Lower leg skin (tissue), 4 donors: Measurements from ENCODE around the gene IL1RL1. TPM values are rescaled to one million over a fixed set of nuclear protein-coding genes. Genes with fewer than 3 reads are reported as not detected.
"Not testable (repeated sequence)": the region's sequence is repeated elsewhere in the genome, so short reads cannot be mapped to it uniquely, and the experiment has no call there.

Source experiments
- DNase-seq, 2 donors: peaks; one replicate each; pipeline ENCODE4 v3.0.0-alpha.2; 2019; ENCODE audit warnings: low spot score in 2 of 2
- H3K4me3 ChIP-seq: fragments of 200-600 bp; sonication (generic); 2 replicates; pipeline ENCODE4 v1.5.1; 2017; ENCODE audit warnings: mild to moderate bottlenecking, low read depth; ENCODE audit not compliant: poor library complexity, severe bottlenecking
- POLR2A ChIP-seq, 2 donors: fragments of 450-650 bp; IDR thresholded peaks; one replicate each; pipeline ENCODE4 v1.6.1; 2016 to 2017; ENCODE audit warnings: antibody characterized with exemption in 2 of 2, mild to moderate bottlenecking in 1 of 2, moderate library complexity in 1 of 2
- WGBS, 2 donors: methylation state at CpG; one replicate each; pipeline ENCODE4 v1.1.5; 2018; 5-methylcytosine and 5-hydroxymethylcytosine counted together
- intact Hi-C: fragments of 100-400 bp; cut with DNase I; formaldehyde crosslinking; loops from one replicate; pipeline ENCODE4 v1.15.0; 2023; ENCODE audit warnings: low total_unique reads
- total RNA-seq, 4 donors: library from RNA; depleted of rRNA; stranded (reverse); fragments of >200 nt; gene quantifications; one replicate each; pipeline ENCODE4 v1.1.0, GENCODE V29; 2016
- TF ChIP-seq, protein P1 (sequence below), 3 donors: fragments of 450-650 bp; IDR thresholded peaks; one replicate each; pipeline ENCODE4 v1.5.1; 2016; ENCODE audit warnings: antibody characterized with exemption in 3 of 3, mild to moderate bottlenecking in 3 of 3, moderate library complexity in 2 of 3

The IL1RL1 gene
- total RNA-seq, 4 donors from 2014 or later = 0.88 to 5.8 (median 1.9) TPM

DNA sequence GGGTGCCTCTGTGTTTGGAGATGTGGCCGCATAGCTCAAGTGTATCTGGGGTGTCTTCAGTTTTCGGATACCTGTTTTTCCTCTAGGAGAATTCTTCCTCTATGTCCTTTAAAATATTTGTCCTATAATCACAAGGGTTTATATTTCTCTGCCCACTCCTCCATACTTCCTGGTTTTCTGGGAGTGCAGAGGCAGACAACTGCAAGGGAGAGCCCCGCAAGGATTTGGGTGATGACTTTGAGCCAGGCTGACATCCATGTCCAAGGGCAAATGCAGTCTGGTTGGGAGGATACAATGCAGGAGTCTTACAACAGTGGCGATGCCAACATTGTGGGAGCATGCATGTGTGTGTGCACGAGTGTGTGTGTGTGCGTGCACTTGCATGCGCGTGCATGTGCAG is 2.1 kb downstream of the IL1RL1 start:
- no peak for TF ChIP-seq POLR2A (IDR thresholded peaks at IDR 0.05)
- TF ChIP-seq, protein P1, sequence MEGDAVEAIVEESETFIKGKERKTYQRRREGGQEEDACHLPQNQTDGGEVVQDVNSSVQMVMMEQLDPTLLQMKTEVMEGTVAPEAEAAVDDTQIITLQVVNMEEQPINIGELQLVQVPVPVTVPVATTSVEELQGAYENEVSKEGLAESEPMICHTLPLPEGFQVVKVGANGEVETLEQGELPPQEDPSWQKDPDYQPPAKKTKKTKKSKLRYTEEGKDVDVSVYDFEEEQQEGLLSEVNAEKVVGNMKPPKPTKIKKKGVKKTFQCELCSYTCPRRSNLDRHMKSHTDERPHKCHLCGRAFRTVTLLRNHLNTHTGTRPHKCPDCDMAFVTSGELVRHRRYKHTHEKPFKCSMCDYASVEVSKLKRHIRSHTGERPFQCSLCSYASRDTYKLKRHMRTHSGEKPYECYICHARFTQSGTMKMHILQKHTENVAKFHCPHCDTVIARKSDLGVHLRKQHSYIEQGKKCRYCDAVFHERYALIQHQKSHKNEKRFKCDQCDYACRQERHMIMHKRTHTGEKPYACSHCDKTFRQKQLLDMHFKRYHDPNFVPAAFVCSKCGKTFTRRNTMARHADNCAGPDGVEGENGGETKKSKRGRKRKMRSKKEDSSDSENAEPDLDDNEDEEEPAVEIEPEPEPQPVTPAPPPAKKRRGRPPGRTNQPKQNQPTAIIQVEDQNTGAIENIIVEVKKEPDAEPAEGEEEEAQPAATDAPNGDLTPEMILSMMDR (IDR thresholded peaks at IDR 0.05) = no peak
- no peak for DNase-seq
- no peak overlapping the region for H3K4me3 ChIP-seq
- WGBS, 2 donors = 80 to 88% methylated on average over 8 of the region's 8 CpGs
- intact Hi-C loops = no loop called here

DNA sequence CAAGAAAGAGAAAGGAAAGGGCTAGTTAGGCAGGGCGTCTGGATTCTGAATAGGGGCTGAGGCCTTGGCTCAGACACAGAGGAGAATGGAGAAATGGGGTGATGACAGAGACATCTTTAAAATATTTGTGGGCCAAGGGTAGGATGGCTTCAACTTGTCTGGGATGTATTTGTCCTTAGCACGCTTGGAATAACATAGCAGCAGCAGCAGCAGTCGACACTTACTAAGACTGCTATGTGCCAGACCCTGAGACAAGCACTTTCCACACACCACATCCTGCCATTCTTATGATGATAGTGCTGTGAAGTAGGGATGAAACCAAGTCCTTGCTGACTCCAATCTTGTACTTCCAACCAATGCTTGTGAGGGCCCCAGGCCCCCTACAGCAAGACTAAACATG is 2.6 kb downstream of the IL1RL1 start:
- no peak overlapping the region for H3K4me3 ChIP-seq
- TF ChIP-seq, protein P1 (IDR thresholded peaks at IDR 0.05) = no peak
- TF ChIP-seq POLR2A (IDR thresholded peaks at IDR 0.05) = no peak
- no peak for DNase-seq
- intact Hi-C loops = no loop called here
- WGBS, 2 donors = 72 to 74% methylated on average over 3 of the region's 3 CpGs

DNA sequence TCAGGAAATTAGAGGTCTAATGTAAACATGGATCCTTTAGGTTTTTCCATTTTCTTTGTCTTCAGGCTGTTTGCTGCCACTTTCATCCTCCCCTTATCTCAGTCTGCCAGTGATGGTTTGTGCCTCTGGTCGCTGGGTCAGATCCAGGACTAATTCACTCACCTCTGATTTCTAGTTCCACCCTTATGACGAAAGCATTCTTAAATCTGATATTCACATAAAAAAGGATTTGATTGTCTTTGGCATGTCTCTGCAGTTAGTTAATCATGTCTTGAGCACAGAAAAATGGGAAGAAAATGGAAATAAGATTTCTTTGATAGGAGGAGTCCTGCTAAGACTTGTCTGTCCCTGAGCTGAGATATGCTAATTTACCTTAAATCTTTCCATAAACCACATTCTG is 4.6 kb downstream of the IL1RL1 start:
- intact Hi-C loops = no loop called here
- DNase-seq = no peak
- no peak for TF ChIP-seq POLR2A (IDR thresholded peaks at IDR 0.05)
- TF ChIP-seq, protein P1 (IDR thresholded peaks at IDR 0.05) = no peak
- WGBS, 2 donors = 45 to 60% methylated on average over 2 of the region's 2 CpGs
- no peak overlapping the region for H3K4me3 ChIP-seq

DNA sequence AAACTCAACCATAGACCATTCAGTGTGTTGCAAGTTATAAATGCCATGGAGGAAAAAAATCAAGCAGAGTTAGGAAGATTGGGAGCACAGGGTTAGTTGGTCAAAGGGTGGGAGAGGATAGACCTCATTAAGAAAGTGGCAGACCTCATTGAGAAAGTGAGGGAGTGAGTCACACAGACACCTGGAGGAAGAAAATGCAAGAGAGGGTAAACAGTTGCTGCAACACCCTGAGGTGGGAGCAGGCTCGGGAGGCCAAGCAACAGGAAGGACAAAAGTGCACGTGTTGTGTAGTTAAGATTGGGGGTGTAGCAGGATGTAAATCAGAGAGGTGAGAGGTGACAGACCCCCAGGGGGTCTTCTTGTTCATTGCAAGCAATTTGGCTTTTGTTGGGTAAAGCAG is 6.4 kb downstream of the IL1RL1 start:
- no peak for DNase-seq
- intact Hi-C loops = no loop called here
- 30 to 41% methylated on average over 2 of the region's 2 CpGs for WGBS, 2 donors
- no peak for TF ChIP-seq POLR2A (IDR thresholded peaks at IDR 0.05)
- TF ChIP-seq, protein P1 (IDR thresholded peaks at IDR 0.05) = no peak
- H3K4me3 ChIP-seq = no peak overlapping the region

DNA sequence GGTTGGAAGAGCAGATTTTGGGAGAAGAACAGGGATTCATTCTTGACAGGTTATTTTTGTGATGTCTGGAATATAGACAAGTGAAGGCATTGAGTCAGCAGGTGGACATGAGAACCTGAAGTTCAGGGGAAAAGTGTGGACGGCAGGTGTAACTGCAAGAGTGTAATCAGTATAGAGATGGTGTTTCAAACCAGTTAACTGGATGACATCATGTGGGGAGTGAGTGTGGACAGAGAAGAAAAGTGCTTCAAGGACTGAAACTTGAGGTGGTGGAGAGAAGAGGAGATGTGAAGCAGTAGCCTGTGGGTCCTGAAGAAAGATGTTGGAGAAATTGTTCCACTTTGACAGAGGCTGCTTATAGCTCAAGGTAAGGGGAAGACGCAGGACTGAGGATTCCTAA is 7.1 kb downstream of the IL1RL1 start:
- 91 to 93% methylated on average over 2 of the region's 2 CpGs for WGBS, 2 donors
- intact Hi-C loops = no loop called here
- DNase-seq = no peak
- H3K4me3 ChIP-seq = no peak overlapping the region
- no peak for TF ChIP-seq POLR2A (IDR thresholded peaks at IDR 0.05)
- TF ChIP-seq, protein P1 (IDR thresholded peaks at IDR 0.05) = no peak

DNA sequence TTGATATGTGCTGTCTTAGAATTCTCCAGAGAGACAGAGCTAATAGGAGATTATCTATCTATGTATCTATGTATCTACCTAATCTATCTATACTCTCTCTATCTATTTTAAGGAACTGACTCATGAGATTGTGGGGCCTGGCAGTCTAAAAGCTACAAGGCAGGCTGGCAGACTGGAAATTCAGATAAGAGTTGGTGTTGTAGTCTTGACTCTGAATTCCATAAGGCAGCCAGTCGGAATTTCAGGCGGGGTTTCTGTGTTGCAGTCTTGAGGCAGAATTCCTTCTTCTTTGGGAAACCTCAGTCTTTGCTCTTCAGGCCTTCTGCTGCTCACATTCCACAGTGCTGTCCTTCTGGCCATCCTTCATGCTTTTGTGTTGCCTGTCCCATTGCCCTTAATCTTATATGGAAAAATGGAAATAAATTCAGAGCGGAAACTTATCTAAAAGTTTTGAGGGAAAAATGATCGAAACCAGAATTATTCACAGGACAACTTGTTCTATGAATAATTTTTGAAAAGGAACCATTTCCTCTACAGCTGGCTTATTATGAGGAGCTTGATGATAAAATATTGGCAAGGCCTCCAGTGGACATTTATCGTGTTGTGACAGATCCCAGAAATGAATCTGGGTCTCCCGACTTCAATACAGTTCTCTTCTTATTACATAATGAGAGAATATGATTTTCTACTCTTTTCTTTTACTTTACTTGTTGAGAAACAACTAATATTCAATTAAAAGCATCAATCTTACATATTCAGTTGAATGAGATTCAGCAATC is 10.8 kb downstream of the IL1RL1 start:
- intact Hi-C loops = no loop called here
- WGBS, 2 donors = 55 to 58% methylated on average over 6 of the region's 6 CpGs
- H3K4me3 ChIP-seq = no peak overlapping the region
- DNase-seq = no peak
- TF ChIP-seq POLR2A (IDR thresholded peaks at IDR 0.05) = no peak
- TF ChIP-seq, protein P1 (IDR thresholded peaks at IDR 0.05) = no peak

DNA sequence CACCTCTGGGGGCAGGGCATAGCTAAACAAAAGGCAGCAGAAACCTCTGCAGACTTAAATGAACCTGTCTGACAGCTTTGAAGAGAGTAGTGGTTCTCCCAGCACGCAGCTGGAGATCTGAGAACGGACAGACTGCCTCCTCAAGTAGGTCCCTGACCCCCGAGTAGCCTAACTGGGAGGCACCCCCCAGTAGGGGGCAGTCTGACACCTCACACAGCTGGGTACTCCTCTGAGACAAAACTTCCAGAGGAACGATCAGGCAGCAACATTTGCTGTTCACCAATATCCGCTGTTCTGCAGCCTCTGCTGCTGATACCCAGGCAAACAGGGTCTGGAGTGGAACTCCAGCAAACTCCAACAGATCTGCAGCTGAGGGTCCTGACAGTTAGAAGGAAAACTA is 13.6 kb downstream of the IL1RL1 start:
- WGBS, 2 donors = 84 to 94% methylated on average over 5 of the region's 5 CpGs
- intact Hi-C loops, H3K4me3 ChIP-seq: not testable (repeated sequence)

More for the DNA sequence above, 13.6 kb downstream of the IL1RL1 start:
- not testable (repeated sequence) for DNase-seq
